Islet of Langerhans (tissue), 1 donor: Measurements from ENCODE around the gene MRTFA.

Experiments used
- FAIRE-seq: peaks from one replicate; lab custom pipeline; 2011; peaks lifted over from hg19 to GRCh38; lab: Jason Lieb, UNC

MRTFA gene

GRCh38 chr22:40409613-40410113, 226.9 kb downstream of the MRTFA start:
- FAIRE-seq: no peak

- no peak for FAIRE-seq
Measured at GRCh38 chr22:40408718-40409612, 227.6 kb downstream of the MRTFA start.

- FAIRE-seq: no peak
Measured at GRCh38 chr22:40407831-40408717, 228.4 kb downstream of the MRTFA start.

GRCh38 chr22:40407021-40407761, 229.3 kb downstream of the MRTFA start:
- no peak for FAIRE-seq

GRCh38 chr22:40406063-40406890, 230.2 kb downstream of the MRTFA start:
- FAIRE-seq: no peak

- FAIRE-seq: no peak
Measured at GRCh38 chr22:40405178-40406062, 231.1 kb downstream of the MRTFA start.

- FAIRE-seq: no peak
Measured at GRCh38 chr22:40404251-40405177, 232.0 kb downstream of the MRTFA start.

- FAIRE-seq: no peak
Measured at GRCh38 chr22:40403651-40404050, 232.9 kb downstream of the MRTFA start.

- FAIRE-seq: no peak
Measured at GRCh38 chr22:40403141-40403540, 233.4 kb downstream of the MRTFA start.

- no peak for FAIRE-seq
Measured at GRCh38 chr22:40401981-40402406, 234.5 kb downstream of the MRTFA start.

GRCh38 chr22:40401532-40401931, 235.0 kb downstream of the MRTFA start:
- FAIRE-seq: no peak

GRCh38 chr22:40400159-40400558, 236.4 kb downstream of the MRTFA start:
- no peak for FAIRE-seq

GRCh38 chr22:40399621-40400020, 236.9 kb downstream of the MRTFA start:
- no peak for FAIRE-seq

GRCh38 chr22:40397396-40397795, 239.1 kb downstream of the MRTFA start:
- no peak for FAIRE-seq

GRCh38 chr22:40396882-40397281, 239.6 kb downstream of the MRTFA start:
- FAIRE-seq: no peak

GRCh38 chr22:40395607-40396006, 240.9 kb downstream of the MRTFA start:
- FAIRE-seq: no peak

GRCh38 chr22:40394607-40395006, 241.9 kb downstream of the MRTFA start:
- no peak for FAIRE-seq

GRCh38 chr22:40392618-40393017, 243.9 kb downstream of the MRTFA start:
- no peak for FAIRE-seq

- no peak for FAIRE-seq
Measured at GRCh38 chr22:40391417-40391816, 245.1 kb downstream of the MRTFA start.
